Naive thymus-derived CD8-positive, alpha-beta T cell (primary cell): ENCODE measurements around the gene ARHGAP28. TPM values are rescaled to one million over a fixed set of nuclear protein-coding genes. Genes with fewer than 3 reads are reported as not detected.

Experiments used
- ATAC-seq, 2 donors: fragments of 150-1000 bp; cut with Tn5 transposase in 1 of 2; sonication (Bioruptor Pico), chemical (Tn5 transposase) in 1 of 2; 1 replicate in 1 of 2; 2 replicates in 1 of 2; pipeline ENCODE4 v1.10.0; 2021; ENCODE audit warnings: mild to moderate bottlenecking in 2 of 2, moderate library complexity in 2 of 2
- POLR2A ChIA-PET: fragments of 350-600 bp; sonication (Branson Sonifier 250); formaldehyde crosslinking; loops from one replicate; lab custom pipeline; 2021; ENCODE audit warnings: antibody characterized with exemption; lab: Charles Lee
- DNase-seq, 10 donors: peaks; one replicate each; pipeline versions ENCODE4 v3.0.0 to v3.0.0-alpha.2; 2020 to 2022
- H3K27ac Mint-ChIP-seq, 10 donors: one replicate each; pipeline ENCODE4 v1.8.0; 2020 to 2022; ENCODE audit warnings: mild to moderate bottlenecking in 10 of 10, mixed read lengths in 10 of 10, moderate library complexity in 4 of 10, inconsistent platforms in 1 of 10
- H3K27me3 Mint-ChIP-seq, 5 donors: one replicate each; pipeline ENCODE4 v1.8.0; 2021 to 2022; ENCODE audit warnings: mixed read lengths in 5 of 5
- H3K36me3 Mint-ChIP-seq, 3 donors: one replicate each; pipeline ENCODE4 v1.8.0; 2020 to 2022; ENCODE audit warnings: mixed read lengths in 3 of 3, mild to moderate bottlenecking in 2 of 3, inconsistent platforms in 1 of 3
- H3K4me1 Mint-ChIP-seq, 4 donors: one replicate each; pipeline ENCODE4 v1.8.0; 2021 to 2022; ENCODE audit warnings: mixed read lengths in 4 of 4
- H3K4me3 Mint-ChIP-seq, 10 donors: one replicate each; pipeline ENCODE4 v1.8.0; 2020 to 2022; ENCODE audit warnings: mild to moderate bottlenecking in 10 of 10, mixed read lengths in 10 of 10, moderate library complexity in 6 of 10, inconsistent platforms in 1 of 10
- H3K9me3 Mint-ChIP-seq, 9 donors: one replicate each; pipeline ENCODE4 v1.8.0; 2020 to 2022; ENCODE audit warnings: mixed read lengths in 9 of 9, mild to moderate bottlenecking in 3 of 9, inconsistent platforms in 1 of 9, moderate library complexity in 1 of 9
- polyA plus RNA-seq, 3 donors: library from polyadenylated mRNA; unstranded; fragments of 300-500 nt; fragmentation: Illumina TruSeq; gene quantifications; one replicate each; pipeline ENCODE4 v1.2.3, GENCODE V29; 2021
- total RNA-seq, 8 experiments: library from RNA in 2 of 8; stranded (reverse) in 2 of 8; gene quantifications; one replicate each; pipeline ENCODE4 v1.2.3 and lab custom pipeline; 2021 to 2026

Gene ARHGAP28
- total and polyA plus RNA-seq, 5 experiments from 2014 or later: not detected

DNA sequence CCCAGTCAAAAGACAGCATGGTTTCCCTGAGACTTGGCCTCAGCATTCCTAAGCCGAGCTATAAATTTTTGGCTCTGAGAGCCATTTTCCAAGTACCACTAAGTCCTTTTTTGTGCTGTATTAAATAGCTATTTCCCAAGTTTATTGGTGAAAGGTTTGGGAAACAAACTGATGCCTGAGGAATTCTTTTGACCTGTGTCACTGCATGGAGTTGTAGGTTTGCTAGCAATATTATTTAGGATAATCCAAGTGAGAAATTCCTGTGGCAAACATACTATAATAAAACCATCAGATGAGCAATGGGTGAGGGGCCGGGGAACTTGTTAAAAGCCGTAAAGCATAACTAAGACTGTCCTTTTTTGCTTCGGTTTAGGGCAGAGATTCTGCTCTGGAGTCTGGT, 28.4 kb downstream of the ARHGAP28 start:
- no peaks in the 10 kb centered on the region for H3K4me1 Mint-ChIP-seq
- no peak overlapping the region for H3K27ac Mint-ChIP-seq
- H3K4me3 Mint-ChIP-seq: no peak overlapping the region
- H3K9me3 Mint-ChIP-seq: peaks cover 0 to 8% (median 0%) of the 10 kb centered on the region in 9 donors
- H3K27me3 Mint-ChIP-seq: no peaks in the 10 kb centered on the region
- no peaks in the 10 kb centered on the region for H3K36me3 Mint-ChIP-seq
- DNase-seq (no peak), ATAC-seq (no peak)
- POLR2A ChIA-PET: no interaction called here

DNA sequence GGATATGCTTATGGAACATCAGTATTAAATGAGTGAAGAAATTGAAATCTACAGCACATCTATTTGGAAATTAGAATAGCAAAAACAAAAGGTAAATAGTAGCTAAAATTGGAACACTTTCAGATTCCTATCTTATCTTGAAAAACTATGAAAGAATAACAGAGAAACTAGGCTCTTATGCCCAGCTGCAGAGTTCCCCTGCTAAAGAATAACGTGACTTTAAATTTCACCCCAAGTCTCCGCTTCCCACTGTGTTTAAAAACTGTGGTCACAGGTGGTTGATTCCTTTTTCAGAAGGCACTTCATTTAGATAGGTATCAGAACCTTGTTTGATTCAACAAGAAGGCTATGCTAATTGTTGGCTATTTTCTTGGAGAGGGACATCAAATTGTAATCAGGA, 30.1 kb downstream of the ARHGAP28 start:
- H3K27ac Mint-ChIP-seq: no peak overlapping the region
- POLR2A ChIA-PET: no interaction called here
- peaks cover 0 to 8% (median 0%) of the 10 kb centered on the region in 9 donors for H3K9me3 Mint-ChIP-seq
- no peaks in the 10 kb centered on the region for H3K4me1 Mint-ChIP-seq
- no peak overlapping the region for H3K4me3 Mint-ChIP-seq
- H3K27me3 Mint-ChIP-seq: no peaks in the 10 kb centered on the region
- ATAC-seq (no peak), DNase-seq (no peak)
- H3K36me3 Mint-ChIP-seq: no peaks in the 10 kb centered on the region

DNA sequence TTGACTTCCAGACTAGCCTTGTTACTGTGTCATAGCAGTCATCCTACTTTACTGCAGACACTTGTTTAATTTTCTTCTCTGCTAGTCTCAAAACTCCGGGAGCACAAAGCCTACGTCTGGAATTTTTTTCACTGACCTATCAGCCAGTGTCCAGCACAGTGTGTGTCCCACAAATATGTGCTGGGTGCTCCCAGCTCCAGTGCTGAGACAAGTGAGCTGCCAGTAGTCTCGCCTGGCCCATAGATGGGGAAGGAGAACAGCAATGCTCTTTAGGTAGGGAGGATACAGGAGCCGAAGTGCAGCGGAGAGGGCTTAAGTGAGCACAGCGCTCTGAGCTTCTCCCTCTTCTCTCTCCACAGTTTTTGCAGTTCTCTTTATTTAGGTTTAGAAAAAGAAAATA, 34.0 kb downstream of the ARHGAP28 start:
- Mint-ChIP-seq H3K27ac (no peak overlapping the region), H3K4me1 (no peaks in the 10 kb centered on the region)
- POLR2A ChIA-PET: no interaction called here

DNA sequence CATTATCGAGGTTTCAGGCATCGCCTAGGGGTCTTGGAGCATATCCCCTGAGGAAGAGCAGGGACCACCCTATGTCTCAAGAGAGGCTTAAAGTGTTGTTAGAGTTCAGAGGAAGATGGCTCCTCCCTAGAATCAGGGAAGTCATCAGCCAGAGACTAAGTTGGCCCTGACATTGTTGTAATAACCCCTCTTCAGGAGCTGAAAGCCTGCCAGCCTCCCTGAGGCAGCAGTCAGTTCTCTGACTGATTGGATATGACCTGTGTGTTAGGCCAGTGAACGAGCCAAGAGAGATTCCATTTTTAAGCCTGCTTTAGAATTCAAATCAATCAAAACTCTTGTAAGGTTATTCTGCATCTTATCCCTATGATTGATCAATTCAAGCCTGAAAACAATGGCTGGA, 34.9 kb downstream of the ARHGAP28 start:
- no peak for ATAC-seq
- Mint-ChIP-seq H3K27ac (no peak overlapping the region), H3K4me3 (no peak overlapping the region), H3K27me3 (no peaks in the 10 kb centered on the region), H3K36me3 (no peaks in the 10 kb centered on the region), H3K9me3 (peaks cover 2 to 32% (median 8%) of the 10 kb centered on the region in 9 donors), H3K4me1 (no peaks in the 10 kb centered on the region)
- POLR2A ChIA-PET: no interaction called here
- no peak for DNase-seq

More for the DNA sequence above, 34.0 kb downstream of the ARHGAP28 start:
- H3K36me3 Mint-ChIP-seq: no peaks in the 10 kb centered on the region
- no peak for DNase-seq
- peaks cover under 1 to 27% (median 6%) of the 10 kb centered on the region in 9 donors for H3K9me3 Mint-ChIP-seq
- no peaks in the 10 kb centered on the region for H3K27me3 Mint-ChIP-seq
- ATAC-seq: no peak
- no peak overlapping the region for H3K4me3 Mint-ChIP-seq

DNA sequence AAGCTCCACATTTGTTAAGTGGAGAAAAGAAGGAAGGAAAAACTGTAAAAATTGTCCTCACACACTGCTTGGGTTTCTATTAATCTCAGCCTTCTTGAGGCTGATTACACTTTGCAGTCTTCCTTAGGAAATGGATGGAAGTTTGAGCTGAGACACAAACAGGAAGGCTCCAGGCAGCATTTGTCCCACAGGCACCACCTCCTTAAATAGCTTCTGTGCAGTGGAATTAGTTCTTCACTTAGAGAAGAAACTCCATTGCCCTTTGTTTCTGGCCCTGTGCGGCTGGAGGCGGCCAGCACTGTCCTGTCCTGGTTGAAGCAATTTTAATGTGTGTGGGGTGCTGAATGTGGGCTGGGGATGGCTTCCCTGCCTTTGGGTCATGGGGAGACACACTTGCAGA, 44.3 kb downstream of the ARHGAP28 start:
- no peak for DNase-seq
- ATAC-seq: no peak
- Mint-ChIP-seq H3K27ac (no peak overlapping the region), H3K36me3 (peaks cover 0 to 4% (median 0%) of the 10 kb centered on the region in 3 donors), H3K4me3 (no peak overlapping the region), H3K27me3 (peaks cover 0 to 6% (median 0%) of the 10 kb centered on the region in 5 donors), H3K9me3 (peaks cover 0 to 33% (median 4%) of the 10 kb centered on the region in 9 donors), H3K4me1 (no peaks in the 10 kb centered on the region)
- POLR2A ChIA-PET: no interaction called here

DNA sequence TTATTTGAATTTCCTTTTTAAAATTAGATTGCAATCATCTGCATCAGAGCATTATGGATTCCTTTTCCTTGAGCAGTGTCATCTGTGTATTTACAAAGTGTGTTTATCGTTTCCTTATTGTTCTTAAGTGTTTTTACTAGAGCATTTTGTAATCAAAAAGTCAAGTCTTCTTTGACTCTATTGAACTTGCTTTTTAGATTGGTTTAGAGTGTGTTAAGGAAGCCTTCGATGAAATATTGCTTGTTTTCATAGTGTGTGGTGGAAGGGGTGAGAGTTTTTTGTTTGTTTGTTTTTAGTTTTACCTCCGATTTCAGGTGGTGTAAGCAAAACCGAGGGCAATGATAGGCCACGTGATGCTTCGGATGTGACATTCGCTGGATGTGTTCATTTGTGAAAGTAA, 45.7 kb downstream of the ARHGAP28 start:
- peaks cover 0 to 4% (median 0%) of the 10 kb centered on the region in 3 donors for H3K36me3 Mint-ChIP-seq
- no peak for ATAC-seq
- no peak overlapping the region for H3K27ac Mint-ChIP-seq
- peaks cover 0 to 31% (median 2%) of the 10 kb centered on the region in 9 donors for H3K9me3 Mint-ChIP-seq
- no peaks in the 10 kb centered on the region for H3K4me1 Mint-ChIP-seq
- H3K4me3 Mint-ChIP-seq: no peak overlapping the region
- DNase-seq: no peak
- peaks cover 0 to 6% (median 0%) of the 10 kb centered on the region in 5 donors for H3K27me3 Mint-ChIP-seq
- POLR2A ChIA-PET: no interaction called here

DNA sequence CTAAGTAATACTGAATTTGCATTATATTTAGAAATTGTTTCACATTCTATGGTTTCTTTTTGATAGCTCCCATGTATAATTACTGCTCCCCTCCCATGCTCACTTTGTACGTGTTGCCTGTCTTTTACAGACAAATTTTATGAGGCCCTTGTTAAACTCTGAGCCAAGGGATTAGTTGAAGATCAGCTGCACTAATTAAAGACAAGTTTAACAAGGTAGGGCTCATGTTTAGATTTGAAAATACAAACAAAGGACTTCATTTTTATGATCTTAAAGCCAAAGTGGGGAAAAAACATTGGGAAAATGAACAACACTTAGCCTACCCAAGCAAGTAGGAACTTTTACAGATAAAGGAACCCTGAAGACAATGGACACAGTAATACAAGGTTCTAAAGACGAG, 46.2 kb downstream of the ARHGAP28 start:
- Mint-ChIP-seq H3K4me1 (no peaks in the 10 kb centered on the region), H3K27ac (no peak overlapping the region), H3K9me3 (peaks cover 0 to 31% (median 2%) of the 10 kb centered on the region in 9 donors), H3K27me3 (peaks cover 0 to 6% (median 0%) of the 10 kb centered on the region in 5 donors), H3K36me3 (peaks cover 0 to 4% (median 0%) of the 10 kb centered on the region in 3 donors), H3K4me3 (no peak overlapping the region)
- DNase-seq (no peak), ATAC-seq (no peak)
- POLR2A ChIA-PET: no interaction called here

DNA sequence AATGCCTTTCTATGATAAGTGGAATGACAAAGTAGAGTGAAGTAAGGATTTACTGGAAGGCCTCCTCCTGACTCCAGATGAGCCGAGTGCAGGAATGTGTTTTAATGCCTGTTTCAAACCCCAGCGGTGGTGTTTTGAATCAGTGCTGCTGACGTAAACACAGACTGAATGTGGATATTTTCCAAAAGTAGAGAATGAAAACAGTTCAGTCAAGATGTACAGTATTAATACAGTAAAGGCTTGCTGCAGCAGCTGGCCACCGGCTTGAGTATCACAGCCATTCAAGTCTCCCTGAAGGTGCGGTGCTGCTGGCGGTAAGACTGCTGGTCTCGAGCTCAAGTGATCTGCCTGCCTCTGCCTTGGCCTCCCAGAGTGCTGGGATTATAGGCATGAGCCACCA, 46.7 kb downstream of the ARHGAP28 start:
- DNase-seq: no peak
- POLR2A ChIA-PET: no interaction called here
- Mint-ChIP-seq H3K36me3 (peaks cover 0 to 4% (median 0%) of the 10 kb centered on the region in 3 donors), H3K4me3 (no peak overlapping the region), H3K4me1 (no peaks in the 10 kb centered on the region), H3K27ac (no peak overlapping the region), H3K27me3 (peaks cover 0 to 6% (median 0%) of the 10 kb centered on the region in 5 donors), H3K9me3 (peaks cover 0 to 31% (median 2%) of the 10 kb centered on the region in 9 donors)
- no peak for ATAC-seq

DNA sequence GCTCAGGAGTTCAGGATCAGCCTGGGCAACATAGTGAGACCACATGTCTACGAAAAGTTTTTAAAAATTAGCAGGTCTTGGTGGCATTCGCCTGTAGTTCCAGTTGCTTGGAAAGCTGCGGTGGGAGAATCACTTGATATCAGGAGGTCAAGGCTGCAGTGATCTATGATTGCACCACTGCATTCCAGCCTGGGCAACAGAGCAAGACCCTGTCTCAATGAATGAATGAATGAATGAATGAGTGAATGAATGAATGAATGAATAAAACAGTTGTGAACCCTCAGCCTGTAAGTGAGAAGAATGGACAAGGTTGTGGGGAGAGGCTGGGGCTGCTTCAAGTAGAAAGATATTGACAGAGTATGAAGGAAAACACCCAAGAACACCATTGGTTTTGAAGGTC, 48.0 kb downstream of the ARHGAP28 start:
- Mint-ChIP-seq H3K36me3 (peaks cover 0 to 4% (median 0%) of the 10 kb centered on the region in 3 donors), H3K4me3 (no peak overlapping the region), H3K27me3 (peaks cover 0 to 6% (median 0%) of the 10 kb centered on the region in 5 donors), H3K9me3 (peaks cover 0 to 31% (median 2%) of the 10 kb centered on the region in 9 donors), H3K27ac (no peak overlapping the region), H3K4me1 (no peaks in the 10 kb centered on the region)
- DNase-seq: no peak
- POLR2A ChIA-PET: no interaction called here
- ATAC-seq: no peak

DNA sequence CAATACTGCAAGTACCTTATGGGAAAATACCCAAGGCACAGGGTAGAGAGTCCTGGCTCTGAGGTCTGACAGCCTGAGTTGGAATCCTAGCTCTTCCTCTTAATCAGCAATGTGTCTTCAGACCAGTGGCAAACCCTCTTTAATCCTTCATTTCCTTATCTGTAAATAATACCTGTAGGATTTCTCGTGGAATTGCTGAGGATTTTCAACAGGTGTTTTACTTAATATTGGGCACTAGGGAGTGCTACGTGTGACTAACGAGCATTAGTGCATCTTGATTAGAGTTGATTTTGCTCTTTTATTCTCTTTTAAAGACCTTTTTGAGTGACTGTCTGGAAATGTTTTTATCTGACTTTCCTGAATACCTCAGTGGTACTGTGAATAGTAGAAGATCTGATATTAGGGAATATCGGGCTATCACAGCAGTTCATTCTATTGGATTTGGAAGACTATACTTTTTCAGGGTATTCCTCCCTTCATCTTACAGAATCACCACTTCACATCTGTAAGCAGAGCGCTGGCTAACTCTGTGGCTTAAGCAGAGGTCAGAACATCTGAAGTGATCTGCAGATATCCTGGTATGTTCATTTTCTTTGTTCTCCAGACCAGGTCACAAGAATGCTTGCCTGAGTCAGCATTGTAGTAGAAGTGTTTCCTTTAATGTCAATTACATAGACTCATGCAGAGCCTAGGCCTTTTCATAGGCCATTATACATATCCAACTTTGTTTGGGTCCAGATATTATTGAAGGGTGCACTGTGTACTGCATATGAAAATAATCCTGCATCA, 49.1 kb downstream of the ARHGAP28 start:
- POLR2A ChIA-PET: no interaction called here
- Mint-ChIP-seq H3K36me3 (peaks cover 0 to 4% (median 0%) of the 10 kb centered on the region in 3 donors), H3K27me3 (peaks cover 0 to 6% (median 0%) of the 10 kb centered on the region in 5 donors), H3K9me3 (peaks cover 0 to 31% (median 2%) of the 10 kb centered on the region in 9 donors), H3K4me1 (no peaks in the 10 kb centered on the region), H3K27ac (no peak overlapping the region), H3K4me3 (no peak overlapping the region)
- DNase-seq: no peak
- no peak for ATAC-seq

DNA sequence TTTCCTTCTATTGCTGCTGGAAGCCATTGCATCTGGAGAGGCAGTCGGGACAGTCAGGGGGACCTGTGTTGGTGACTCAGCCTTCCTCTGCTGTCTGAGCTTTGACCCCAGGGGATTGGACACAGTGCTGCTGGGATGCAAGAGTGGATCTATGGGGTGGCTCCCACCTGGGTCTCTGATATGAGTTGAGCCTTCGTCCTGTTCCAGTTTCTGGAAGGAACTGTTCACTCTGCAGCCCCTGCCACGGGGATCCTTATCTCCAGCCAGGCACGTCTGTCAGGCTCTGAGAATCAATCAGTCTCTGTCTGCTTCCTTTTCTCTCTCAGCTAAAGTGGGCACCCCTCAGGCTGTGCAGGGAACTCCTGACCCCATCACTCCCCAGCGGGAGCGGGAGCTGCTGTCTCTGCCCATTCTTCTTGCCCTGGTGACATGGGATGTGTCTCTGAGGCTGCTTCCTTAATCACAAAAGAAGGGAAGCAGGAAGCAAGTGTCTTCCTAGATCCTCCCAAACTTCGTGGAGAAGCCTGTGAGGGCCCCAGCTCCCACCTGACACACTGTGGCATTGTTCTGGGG, 51.7 kb downstream of the ARHGAP28 start:
- DNase-seq (no peak), ATAC-seq (no peak)
- H3K27me3 Mint-ChIP-seq: peaks cover 0 to 3% (median 0%) of the 10 kb centered on the region in 5 donors
- POLR2A ChIA-PET: no interaction called here
- H3K9me3 Mint-ChIP-seq: peaks cover 1 to 20% (median 4%) of the 10 kb centered on the region in 9 donors
- no peak overlapping the region for H3K4me3 Mint-ChIP-seq
- no peak overlapping the region for H3K27ac Mint-ChIP-seq
- no peaks in the 10 kb centered on the region for H3K4me1 Mint-ChIP-seq
- peaks cover 0 to 4% (median 0%) of the 10 kb centered on the region in 3 donors for H3K36me3 Mint-ChIP-seq

DNA sequence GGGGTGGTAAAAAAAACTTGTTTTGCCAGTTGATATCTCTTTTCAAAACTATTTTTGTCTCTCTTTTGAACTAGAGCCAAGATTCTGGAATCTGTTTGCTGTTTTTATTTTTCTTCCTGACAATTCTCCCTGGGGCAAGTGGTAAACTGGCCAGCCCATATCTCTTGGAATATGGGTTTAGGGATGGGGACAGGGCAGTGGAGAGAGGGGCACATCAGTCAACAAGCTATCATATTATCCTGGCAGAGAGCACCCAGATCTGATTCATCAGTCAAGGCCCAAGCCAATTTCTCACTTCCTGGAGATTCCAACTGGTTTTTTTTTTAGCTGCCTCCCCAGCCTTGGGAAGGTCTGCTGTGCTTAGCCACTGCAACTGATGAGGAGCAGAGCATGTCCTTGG, 52.3 kb downstream of the ARHGAP28 start:
- ATAC-seq: no peak
- peaks cover 0 to 4% (median 0%) of the 10 kb centered on the region in 3 donors for H3K36me3 Mint-ChIP-seq
- peaks cover 0 to 3% (median 0%) of the 10 kb centered on the region in 5 donors for H3K27me3 Mint-ChIP-seq
- no peaks in the 10 kb centered on the region for H3K4me1 Mint-ChIP-seq
- no peak overlapping the region for H3K4me3 Mint-ChIP-seq
- POLR2A ChIA-PET: no interaction called here
- peaks cover 1 to 18% (median 4%) of the 10 kb centered on the region in 9 donors for H3K9me3 Mint-ChIP-seq
- DNase-seq: no peak
- no peak overlapping the region for H3K27ac Mint-ChIP-seq

DNA sequence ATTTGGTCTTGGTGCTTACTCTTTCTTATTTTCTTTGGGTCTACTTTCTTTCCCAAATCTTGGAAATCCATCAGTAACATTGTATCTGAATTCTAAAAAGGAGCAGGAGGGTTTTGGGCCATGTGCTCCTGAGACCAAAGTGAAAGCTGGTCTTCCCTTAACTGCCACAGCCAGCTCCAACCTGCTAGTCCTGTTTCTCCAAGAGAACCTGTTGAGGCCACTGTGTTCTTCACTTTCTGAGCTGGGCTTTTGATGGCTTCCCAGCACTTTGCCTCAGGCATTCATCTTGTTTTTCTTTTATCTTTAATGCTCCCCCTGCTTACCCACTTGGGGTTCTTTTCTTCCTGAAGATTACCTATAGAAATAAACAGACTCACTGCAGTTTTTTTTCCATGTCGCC, 53.3 kb downstream of the ARHGAP28 start:
- Mint-ChIP-seq H3K27ac (no peak overlapping the region), H3K4me1 (no peaks in the 10 kb centered on the region), H3K4me3 (no peak overlapping the region), H3K9me3 (peaks cover 0 to 11% (median 2%) of the 10 kb centered on the region in 9 donors), H3K36me3 (peaks cover 0 to 2% (median 0%) of the 10 kb centered on the region in 3 donors), H3K27me3 (no peaks in the 10 kb centered on the region)
- POLR2A ChIA-PET: no interaction called here
- DNase-seq (no peak), ATAC-seq (no peak)
